ENCODE measurements around the gene MYOZ3. TPM values are rescaled to one million over a fixed set of nuclear protein-coding genes. Genes with fewer than 3 reads are reported as not detected.

The MYOZ3 gene
- total RNA-seq, 2 experiments from 2014 or later: 0.30 to 0.32 TPM

DNA sequence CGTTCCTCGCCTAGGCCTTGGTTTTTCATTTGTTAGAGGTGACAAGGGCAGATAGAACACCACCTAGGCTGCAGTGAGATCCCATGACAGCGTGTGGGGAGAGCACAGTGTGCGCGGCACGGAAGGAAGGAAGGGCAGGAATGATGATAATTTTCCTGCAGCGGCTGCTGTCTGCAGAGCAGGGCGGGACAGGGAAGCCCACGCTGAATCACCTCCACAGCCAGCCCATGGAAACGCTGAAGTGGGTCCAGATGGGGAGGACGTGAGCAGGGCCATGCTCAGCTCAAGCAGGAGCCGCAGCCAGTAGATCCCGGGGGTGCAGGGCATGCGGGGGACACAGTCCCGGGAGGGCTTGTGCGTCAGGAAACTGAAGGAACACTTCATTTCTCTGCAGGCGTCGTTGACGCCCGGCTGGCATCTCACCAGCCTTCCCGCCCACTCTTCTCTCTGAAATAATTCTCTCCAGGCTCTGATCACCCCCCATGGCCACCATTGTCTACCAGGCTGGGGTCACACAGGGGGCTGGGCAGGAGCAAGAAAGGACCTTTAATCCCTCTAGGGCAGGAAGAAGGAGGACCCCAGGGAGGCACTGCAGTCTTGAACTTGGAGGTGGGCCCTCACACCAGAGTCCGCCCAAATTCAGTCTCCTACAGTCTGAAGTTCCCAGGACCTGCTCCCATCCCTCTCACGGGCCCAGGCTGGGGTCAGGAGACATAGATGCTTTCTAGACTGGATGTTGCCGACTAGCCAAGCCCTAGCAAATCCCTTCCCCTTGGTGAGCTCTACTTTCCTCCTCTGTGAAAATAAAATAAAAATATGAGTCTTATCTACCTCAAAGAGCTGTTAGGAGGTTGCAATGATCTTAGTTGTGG lies 41.5 kb upstream of the MYOZ3 start:
- DNase-seq: no peak
- Mint-ChIP-seq H3K4me3 (no peak overlapping the region), H3K4me1 (peaks cover 21% of the 10 kb centered on the region), H3K27me3 (peaks cover 8% of the 10 kb centered on the region), H3K36me3 (ENCODE audit: low read depth) (no peaks in the 10 kb centered on the region), H3K27ac (no peak overlapping the region), H3K9me3 (ENCODE audit: low read depth) (no peaks in the 10 kb centered on the region)
- ChIA-PET CTCF (interaction anchor here (0.7 kb wide), 1 partner anchor 160 kb away, joined by 3 read pairs; no protein-coding TSS in a partner anchor), POLR2A (interaction anchor here (0.6 kb wide), 1 partner anchor 16 kb away, joined by 4 read pairs; no protein-coding TSS in a partner anchor)
- no peak for ATAC-seq
- intact Hi-C loops (cut with DNase I, micrococcal nuclease): no loop called here

DNA sequence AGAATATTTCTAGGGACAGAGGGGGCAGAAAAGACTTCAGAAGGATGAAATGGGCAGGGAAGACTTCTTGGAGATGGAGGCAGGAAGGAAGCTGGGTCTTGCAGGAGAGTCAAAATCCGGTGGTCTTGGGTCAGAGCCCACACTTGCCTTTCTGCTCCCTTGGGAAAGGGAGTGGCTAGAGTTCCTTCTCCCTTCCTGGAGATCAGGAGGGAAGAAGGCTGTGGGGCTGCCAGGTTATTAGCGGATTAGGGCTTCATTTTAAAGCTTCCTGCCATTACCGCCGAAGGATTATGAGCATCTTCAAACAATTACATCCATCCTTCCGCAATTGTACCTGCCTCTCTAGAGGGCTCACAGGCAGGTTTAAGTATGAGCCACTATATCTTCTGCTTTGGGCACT lies 39.8 kb upstream of the MYOZ3 start:
- Mint-ChIP-seq H3K36me3 (ENCODE audit: low read depth) (no peaks in the 10 kb centered on the region), H3K4me1 (peaks cover 20% of the 10 kb centered on the region), H3K9me3 (ENCODE audit: low read depth) (no peaks in the 10 kb centered on the region), H3K27me3 (peaks cover 9% of the 10 kb centered on the region), H3K4me3 (no peak overlapping the region), H3K27ac (no peak overlapping the region)
- no peak for ATAC-seq
- ChIA-PET POLR2A (no interaction called here), CTCF (interaction anchor here (0.7 to 0.8 kb wide), 2 partner anchors 377 to 914 kb away, joined by 3 to 4 read pairs; no protein-coding TSS in a partner anchor)
- intact Hi-C loops (cut with DNase I, micrococcal nuclease): no loop called here
- no peak for DNase-seq

GRCh38 chr5:150622157-150622556 lies 38.9 kb upstream of the MYOZ3 start:
- intact Hi-C loops (cut with DNase I, micrococcal nuclease): no loop called here
- H3K9me3 Mint-ChIP-seq (ENCODE audit: low read depth): no peaks in the 10 kb centered on the region
- no peak for ATAC-seq
- peaks cover 9% of the 10 kb centered on the region for H3K27me3 Mint-ChIP-seq
- peaks cover 20% of the 10 kb centered on the region for H3K4me1 Mint-ChIP-seq
- DNase-seq: no peak
- H3K27ac Mint-ChIP-seq: no peak overlapping the region
- H3K4me3 Mint-ChIP-seq: no peak overlapping the region
- ChIA-PET CTCF (no interaction called here), POLR2A (no interaction called here)
- H3K36me3 Mint-ChIP-seq (ENCODE audit: low read depth): no peaks in the 10 kb centered on the region

DNA sequence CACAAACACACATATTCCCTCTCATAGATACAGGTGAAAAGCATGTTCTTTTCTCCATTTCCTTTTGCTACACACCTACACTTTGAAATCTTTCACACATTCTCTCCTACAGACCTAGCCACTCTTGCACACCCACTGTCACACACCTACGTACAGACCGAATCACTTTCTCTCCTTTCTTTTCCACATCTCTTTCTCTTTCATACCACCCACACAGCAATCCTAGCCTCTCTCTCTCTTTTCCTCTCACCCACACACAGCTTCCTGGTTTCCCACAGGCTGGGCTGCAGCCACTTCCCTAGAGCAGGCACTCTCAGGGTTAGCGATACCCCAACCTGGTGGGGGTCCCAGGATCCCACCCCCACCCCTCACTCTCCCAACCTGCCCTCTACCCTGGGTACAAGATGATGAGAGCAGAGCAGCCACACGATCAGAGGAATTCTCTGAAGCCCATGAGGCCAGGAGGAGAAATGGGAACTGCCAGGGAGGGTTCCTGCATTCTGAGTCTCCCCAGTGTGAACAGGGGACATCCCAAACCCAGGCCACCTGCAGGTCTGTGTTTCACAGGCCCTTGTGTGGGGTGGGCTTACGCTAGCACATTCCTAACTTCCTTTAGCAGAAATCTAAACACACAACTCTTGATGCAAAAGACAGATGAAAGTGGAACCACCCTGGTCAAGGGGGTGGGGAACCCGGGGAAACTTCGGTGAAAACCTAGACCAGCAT lies 37.7 kb upstream of the MYOZ3 start:
- intact Hi-C loops (cut with DNase I, micrococcal nuclease): no loop called here
- Mint-ChIP-seq H3K36me3 (ENCODE audit: low read depth) (no peaks in the 10 kb centered on the region), H3K27ac (no peak overlapping the region), H3K4me3 (no peak overlapping the region), H3K27me3 (peaks cover 11% of the 10 kb centered on the region), H3K4me1 (peaks cover 20% of the 10 kb centered on the region), H3K9me3 (ENCODE audit: low read depth) (no peaks in the 10 kb centered on the region)
- ChIA-PET POLR2A (no interaction called here), CTCF (no interaction called here)
- ATAC-seq (peak; percentile 37), DNase-seq (no peak)

- no peaks in the 10 kb centered on the region for H3K36me3 Mint-ChIP-seq (ENCODE audit: low read depth)
- H3K27me3 Mint-ChIP-seq: peaks cover 11% of the 10 kb centered on the region
- intact Hi-C loops (cut with DNase I, micrococcal nuclease): loop anchor here in 1 of 2 experiments (2.0 kb wide), 1 partner anchor 33 kb away; no protein-coding TSS in a partner anchor
- CTCF ChIA-PET: no interaction called here
- POLR2A ChIA-PET: no interaction called here
- DNase-seq (no peak), ATAC-seq (no peak)
- H3K27ac Mint-ChIP-seq: no peak overlapping the region
- peaks cover 20% of the 10 kb centered on the region for H3K4me1 Mint-ChIP-seq
- H3K4me3 Mint-ChIP-seq: peak overlapping the region; percentile 74
- no peaks in the 10 kb centered on the region for H3K9me3 Mint-ChIP-seq (ENCODE audit: low read depth)
Observed at GRCh38 chr5:150623878-150624216, 37.2 kb upstream of the MYOZ3 start.

DNA sequence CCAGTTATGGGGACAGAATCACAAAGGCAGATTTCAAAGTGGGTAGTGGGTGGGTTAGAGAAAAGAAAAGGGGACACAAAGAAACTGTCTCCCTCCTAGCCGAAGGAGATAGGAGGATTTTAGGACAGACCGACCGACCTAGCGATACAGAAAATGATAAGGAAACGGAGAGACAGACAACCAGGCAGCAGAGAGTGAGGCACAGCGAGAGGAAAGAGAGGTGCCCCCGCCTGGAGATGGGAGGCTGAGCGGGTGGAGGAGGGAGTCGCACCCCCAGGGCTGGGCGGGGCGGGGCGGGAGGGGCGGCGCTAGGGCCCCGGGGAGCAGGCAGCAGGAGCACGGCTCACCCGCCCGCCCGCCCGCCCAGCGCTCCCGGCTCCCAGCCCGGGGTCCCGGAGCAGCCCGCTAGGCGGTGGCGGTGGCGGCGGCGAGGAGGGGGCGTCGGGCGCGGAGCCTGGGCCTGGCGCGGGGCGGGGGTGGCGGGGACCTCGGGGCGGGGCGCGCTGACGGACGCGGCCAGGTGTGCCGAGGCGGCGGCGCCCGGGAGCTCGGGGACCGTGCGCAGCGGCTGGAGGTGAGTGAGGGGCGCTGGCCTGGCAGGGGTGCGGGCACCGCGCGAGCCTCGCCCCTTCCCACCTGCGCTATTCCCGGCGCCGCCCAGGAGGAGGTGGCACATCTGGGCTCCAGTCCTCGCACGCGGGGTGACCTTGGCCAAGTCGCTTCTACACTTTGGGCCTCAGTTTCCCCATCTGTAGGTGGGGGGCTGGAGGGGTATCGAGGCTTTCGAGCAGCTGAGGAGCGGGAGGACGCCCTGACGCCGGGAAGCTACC lies 36.5 kb upstream of the MYOZ3 start:
- Mint-ChIP-seq H3K4me1 (peaks cover 20% of the 10 kb centered on the region), H3K27ac (no peak overlapping the region), H3K36me3 (ENCODE audit: low read depth) (no peaks in the 10 kb centered on the region), H3K27me3 (peaks cover 11% of the 10 kb centered on the region), H3K9me3 (ENCODE audit: low read depth) (no peaks in the 10 kb centered on the region), H3K4me3 (peak overlapping the region; percentile 74)
- ChIA-PET POLR2A (interaction anchor here (1.0 kb wide), 1 partner anchor 31 kb away, joined by 3 read pairs; no protein-coding TSS in a partner anchor), CTCF (no interaction called here)
- ATAC-seq (peak; percentile 64), DNase-seq (peak; percentile 62)
- intact Hi-C loops (cut with DNase I, micrococcal nuclease): loop anchor here in 1 of 2 experiments (2.0 kb wide), 1 partner anchor 32 kb away; no protein-coding TSS in a partner anchor

DNA sequence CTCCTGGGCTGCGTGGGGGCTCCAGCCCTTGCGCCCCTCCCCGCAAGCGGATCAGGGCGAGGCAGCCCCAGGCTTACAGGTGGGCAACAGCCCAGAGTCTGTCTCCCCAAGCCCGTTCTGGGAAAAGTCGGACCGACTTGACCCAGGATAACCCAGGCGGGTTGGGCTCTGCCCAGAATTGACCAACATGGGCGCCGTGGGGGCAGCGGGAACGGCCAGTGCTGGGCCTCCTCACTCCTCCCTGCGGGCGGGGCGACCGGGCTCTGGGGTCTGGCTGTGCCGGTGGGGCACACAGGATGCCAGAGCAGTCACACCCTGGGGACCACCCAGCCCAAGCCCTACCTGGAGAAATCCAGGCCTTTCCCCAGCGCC lies 35.9 kb upstream of the MYOZ3 start:
- intact Hi-C loops (cut with DNase I, micrococcal nuclease): loop anchor here in 1 of 2 experiments (2.0 kb wide), 1 partner anchor 32 kb away; no protein-coding TSS in a partner anchor
- CTCF ChIA-PET: no interaction called here
- no peak overlapping the region for H3K4me3 Mint-ChIP-seq
- POLR2A ChIA-PET: interaction anchor here (1.0 kb wide), 1 partner anchor 31 kb away, joined by 3 read pairs; no protein-coding TSS in a partner anchor
- no peaks in the 10 kb centered on the region for H3K9me3 Mint-ChIP-seq (ENCODE audit: low read depth)
- peaks cover 20% of the 10 kb centered on the region for H3K4me1 Mint-ChIP-seq
- ATAC-seq: no peak
- no peak for DNase-seq
- no peak overlapping the region for H3K27ac Mint-ChIP-seq
- peaks cover 11% of the 10 kb centered on the region for H3K27me3 Mint-ChIP-seq
- no peaks in the 10 kb centered on the region for H3K36me3 Mint-ChIP-seq (ENCODE audit: low read depth)

DNA sequence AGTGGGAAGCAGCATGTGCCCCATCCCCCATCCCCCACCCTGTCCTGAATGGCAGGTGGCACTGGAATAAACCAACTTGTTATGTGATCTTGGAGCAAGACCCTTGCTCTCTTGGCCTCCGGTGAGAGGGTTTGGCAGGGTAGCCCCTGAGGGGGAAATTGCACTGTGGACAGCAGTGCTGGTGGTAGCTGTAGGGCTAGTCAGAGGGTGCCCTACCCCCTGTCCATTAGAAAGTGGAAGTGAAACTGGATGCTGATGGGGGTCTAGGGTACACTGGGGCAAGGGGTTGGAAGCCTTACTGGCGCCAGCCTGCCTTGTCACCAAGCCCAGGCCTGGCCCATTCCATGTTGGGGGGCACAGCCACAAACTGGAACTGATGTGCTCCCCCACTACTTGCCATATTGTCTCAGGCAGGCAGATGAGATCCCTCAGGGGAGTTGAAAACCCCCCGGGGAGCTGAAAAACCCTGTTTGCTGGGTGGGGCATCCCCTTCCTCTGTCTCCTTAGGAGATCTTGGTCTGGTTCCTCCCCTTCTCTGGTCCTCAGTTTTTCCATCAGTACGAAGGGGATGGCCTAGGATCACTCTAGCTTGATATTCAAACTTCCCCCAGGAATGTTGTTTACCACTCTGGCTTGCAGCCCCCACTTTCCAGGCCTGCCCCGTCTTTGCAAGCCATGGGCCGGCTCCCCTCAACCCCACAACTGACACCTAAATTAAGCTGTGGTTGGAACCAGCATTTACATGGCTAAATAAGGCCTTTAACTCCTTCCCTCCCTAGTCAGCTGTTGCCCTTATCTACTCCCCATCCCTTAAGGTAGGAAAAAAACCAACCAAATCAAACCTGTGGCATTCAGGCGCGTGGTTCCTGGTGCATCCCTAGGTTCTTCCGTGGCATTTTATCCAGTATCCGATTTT lies 35.0 kb upstream of the MYOZ3 start:
- Mint-ChIP-seq H3K27ac (no peak overlapping the region), H3K4me3 (no peak overlapping the region), H3K4me1 (peaks cover 20% of the 10 kb centered on the region), H3K9me3 (ENCODE audit: low read depth) (no peaks in the 10 kb centered on the region), H3K27me3 (peaks cover 11% of the 10 kb centered on the region), H3K36me3 (ENCODE audit: low read depth) (no peaks in the 10 kb centered on the region)
- CTCF ChIA-PET: no interaction called here
- POLR2A ChIA-PET: no interaction called here
- intact Hi-C loops (cut with DNase I, micrococcal nuclease): loop anchor here in 1 of 2 experiments (2.0 kb wide), 1 partner anchor 31 kb away; no protein-coding TSS in a partner anchor
- ATAC-seq (no peak), DNase-seq (no peak)

DNA sequence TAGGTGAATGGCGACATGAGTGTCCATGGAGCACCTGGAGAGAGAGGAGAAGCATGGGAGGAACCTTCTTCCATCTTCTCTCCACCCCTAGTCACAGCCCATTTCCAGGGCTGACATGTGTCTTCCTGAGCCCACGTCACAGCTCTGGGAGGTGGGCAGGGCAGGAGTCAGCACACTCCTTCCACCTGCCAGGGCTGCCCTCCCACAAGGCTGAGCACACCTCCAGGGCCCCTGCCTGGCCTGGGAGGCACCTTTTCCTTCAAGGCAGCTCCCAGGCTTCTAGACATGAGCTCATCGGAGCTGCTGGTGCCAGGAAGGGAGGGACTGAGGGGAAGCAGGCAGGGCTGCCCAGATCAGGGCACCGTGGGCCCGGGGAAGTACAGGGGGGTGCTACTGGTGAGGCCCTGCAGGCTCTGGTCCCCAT lies 34.2 kb upstream of the MYOZ3 start:
- ATAC-seq: no peak
- intact Hi-C loops (cut with DNase I, micrococcal nuclease): no loop called here
- Mint-ChIP-seq H3K36me3 (ENCODE audit: low read depth) (no peaks in the 10 kb centered on the region), H3K9me3 (ENCODE audit: low read depth) (no peaks in the 10 kb centered on the region), H3K4me3 (no peak overlapping the region), H3K27me3 (peaks cover 11% of the 10 kb centered on the region), H3K27ac (no peak overlapping the region), H3K4me1 (peaks cover 20% of the 10 kb centered on the region)
- POLR2A ChIA-PET: no interaction called here
- CTCF ChIA-PET: no interaction called here
- DNase-seq: no peak

DNA sequence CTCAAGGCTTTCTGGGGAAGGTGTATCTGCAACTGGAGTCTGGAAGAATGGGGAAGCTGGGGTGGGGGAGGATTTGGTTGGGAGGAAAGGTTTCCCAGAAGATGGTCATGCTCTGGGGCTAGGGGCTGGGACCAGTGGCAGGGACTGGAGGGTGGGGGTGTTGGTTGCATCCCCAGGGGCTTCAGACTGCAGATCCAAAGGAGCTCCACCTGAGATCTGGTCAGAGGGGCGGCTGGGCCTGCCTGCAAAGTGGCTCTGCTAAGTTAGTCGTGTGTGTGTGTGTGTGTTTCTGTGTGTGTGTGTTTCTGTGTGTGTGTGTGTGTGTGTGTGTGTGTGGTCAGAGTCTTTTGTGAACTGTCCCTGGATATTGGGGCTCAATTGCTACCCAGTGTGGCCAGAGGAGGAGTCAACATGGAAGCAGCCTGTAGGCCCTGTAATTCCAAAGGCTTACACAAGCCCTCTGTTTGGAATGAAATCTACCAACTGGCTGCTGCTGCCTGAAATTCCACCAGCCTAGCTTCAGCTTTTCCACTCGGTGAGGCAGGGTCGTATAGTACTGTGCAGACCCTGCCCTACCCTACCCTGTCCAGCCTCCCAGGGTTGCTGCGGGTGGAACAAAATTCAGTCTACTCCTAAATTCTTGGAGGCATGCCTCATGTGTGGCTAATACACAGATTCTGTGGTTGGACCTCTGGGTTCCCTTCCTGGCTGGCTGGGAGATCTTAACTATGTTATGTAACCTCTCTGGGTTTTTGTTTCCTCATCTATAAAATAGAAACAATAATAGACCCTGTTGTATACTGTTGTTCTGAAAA lies 33.1 kb upstream of the MYOZ3 start:
- DNase-seq (no peak), ATAC-seq (no peak)
- Mint-ChIP-seq H3K27ac (no peak overlapping the region), H3K4me1 (peaks cover 15% of the 10 kb centered on the region), H3K9me3 (ENCODE audit: low read depth) (no peaks in the 10 kb centered on the region), H3K36me3 (ENCODE audit: low read depth) (no peaks in the 10 kb centered on the region), H3K27me3 (peaks cover 11% of the 10 kb centered on the region), H3K4me3 (no peak overlapping the region)
- POLR2A ChIA-PET: no interaction called here
- CTCF ChIA-PET: interaction anchor here (0.6 kb wide), 2 partner anchors 50 to 601 kb away, joined by 3 read pairs; no protein-coding TSS in a partner anchor
- intact Hi-C loops (cut with DNase I, micrococcal nuclease): no loop called here

Measured in activated CD4-positive, alpha-beta T cell treated with anti-CD3 and anti-CD28 coated beads for 36 hours (primary cell).